Naive thymus-derived CD4-positive, alpha-beta T cell (primary cell): ENCODE results near the gene ADGRB3. TPM values are rescaled to one million over a fixed set of nuclear protein-coding genes. Genes with fewer than 3 reads are reported as not detected.
"Not testable (repeated sequence)": the region's sequence is repeated elsewhere in the genome, so short reads cannot be mapped to it uniquely, and the experiment has no call there.

Experiments used
- ATAC-seq: fragments of 150-1000 bp; cut with Tn5 transposase; 2 replicates; pipeline ENCODE4 v1.10.0; 2021; ENCODE audit warnings: mild to moderate bottlenecking, moderate library complexity
- CTCF ChIA-PET: fragments of 350-600 bp; sonication (Branson Sonifier 250); formaldehyde crosslinking; loops from one replicate; lab custom pipeline; 2021; ENCODE audit warnings: antibody characterized with exemption; lab: Charles Lee
- POLR2A ChIA-PET: fragments of 350-600 bp; sonication (Branson Sonifier 250); formaldehyde crosslinking; loops from one replicate; lab custom pipeline; 2021; ENCODE audit warnings: antibody characterized with exemption, inconsistent platforms; lab: Charles Lee
- DNase-seq, 9 donors: peaks; one replicate each; pipeline versions ENCODE4 v3.0.0 to v3.0.0-alpha.2; 2020 to 2022; ENCODE audit warnings: mixed read lengths in 1 of 9
- H3K27ac ChIP-seq: one replicate; pipeline ENCODE4 v1.7.0; 2013; ENCODE audit warnings: mild to moderate bottlenecking, low read depth, low read length, moderate library complexity
- H3K27me3 ChIP-seq, 2 donors: one replicate each; pipeline ENCODE4 v1.7.0; 2013; ENCODE audit warnings: low read length in 2 of 2, mild to moderate bottlenecking in 2 of 2, moderate library complexity in 2 of 2; ENCODE audit not compliant: control insufficient read depth in 2 of 2, insufficient read depth in 2 of 2
- H3K36me3 ChIP-seq, 3 experiments: 1 replicate in 2 of 3; 2 replicates in 1 of 3; pipeline ENCODE4 v1.7.0; 2013; ENCODE audit warnings: low read length in 3 of 3, mild to moderate bottlenecking in 3 of 3, moderate library complexity in 1 of 3; ENCODE audit not compliant: insufficient read depth in 3 of 3, control insufficient read depth in 2 of 3
- H3K4me1 ChIP-seq, 2 donors: one replicate each; pipeline ENCODE4 v1.7.0; 2013; ENCODE audit warnings: low read length in 2 of 2, mild to moderate bottlenecking in 2 of 2, moderate library complexity in 1 of 2; ENCODE audit not compliant: control insufficient read depth in 2 of 2, insufficient read depth in 2 of 2
- H3K4me3 ChIP-seq: 2 replicates; pipeline ENCODE4 v1.7.0; 2013; ENCODE audit warnings: mild to moderate bottlenecking, low read length
- H3K9me3 ChIP-seq, 3 experiments: 1 replicate in 2 of 3; 2 replicates in 1 of 3; pipeline ENCODE4 v1.7.0; 2013; ENCODE audit warnings: low read length in 3 of 3; ENCODE audit not compliant: control insufficient read depth in 2 of 3
- H3K27ac Mint-ChIP-seq, 9 donors: one replicate each; pipeline ENCODE4 v1.8.0; 2020 to 2022; ENCODE audit warnings: mixed read lengths in 9 of 9, mild to moderate bottlenecking in 8 of 9, moderate library complexity in 5 of 9, inconsistent platforms in 2 of 9
- H3K27me3 Mint-ChIP-seq, 5 donors: one replicate each; pipeline ENCODE4 v1.8.0; 2021 to 2022; ENCODE audit warnings: mixed read lengths in 5 of 5, mild to moderate bottlenecking in 1 of 5
- H3K36me3 Mint-ChIP-seq, 5 donors: one replicate each; pipeline ENCODE4 v1.8.0; 2020 to 2022; ENCODE audit warnings: mixed read lengths in 5 of 5, mild to moderate bottlenecking in 3 of 5, inconsistent platforms in 1 of 5
- H3K4me1 Mint-ChIP-seq, 7 donors: one replicate each; pipeline ENCODE4 v1.8.0; 2020 to 2022; ENCODE audit warnings: mixed read lengths in 7 of 7, mild to moderate bottlenecking in 3 of 7, inconsistent platforms in 1 of 7
- H3K4me3 Mint-ChIP-seq, 10 donors: one replicate each; pipeline ENCODE4 v1.8.0; 2020 to 2022; ENCODE audit warnings: mild to moderate bottlenecking in 10 of 10, mixed read lengths in 10 of 10, moderate library complexity in 6 of 10, inconsistent platforms in 2 of 10
- H3K9me3 Mint-ChIP-seq, 11 donors: one replicate each; pipeline ENCODE4 v1.8.0; 2020 to 2022; ENCODE audit warnings: mixed read lengths in 11 of 11, mild to moderate bottlenecking in 4 of 11, inconsistent platforms in 1 of 11, moderate library complexity in 1 of 11
- intact Hi-C, 2 donors: fragments of 100-400 bp; cut with micrococcal nuclease; formaldehyde crosslinking; loops; one replicate each; pipeline ENCODE4 v1.15.1; 2023
- polyA plus RNA-seq, 2 donors: library from polyadenylated mRNA; unstranded; fragments of 300-500 nt; fragmentation: Illumina TruSeq; gene quantifications; one replicate each; pipeline ENCODE4 v1.2.3, GENCODE V29; 2021
- total RNA-seq, 6 experiments: library from RNA in 5 of 6; stranded (reverse) in 5 of 6; gene quantifications; 1 replicate in 5 of 6; 2 replicates in 1 of 6; pipeline ENCODE4 v1.2.3 and lab custom pipeline; 2021 to 2026

The ADGRB3 gene
- total and polyA plus RNA-seq, 7 experiments from 2014 or later: not detected

- POLR2A ChIA-PET, H3K4me1 Mint-ChIP-seq, H3K27ac Mint-ChIP-seq, H3K36me3 ChIP-seq, H3K9me3 ChIP-seq, H3K4me3 Mint-ChIP-seq, H3K36me3 Mint-ChIP-seq, H3K4me1 ChIP-seq, H3K27me3 ChIP-seq, H3K4me3 ChIP-seq, ATAC-seq, intact Hi-C loops, H3K27me3 Mint-ChIP-seq, H3K27ac ChIP-seq, CTCF ChIA-PET, DNase-seq: not testable (repeated sequence)
- peaks cover 0 to 13% (median 0%) of the 10 kb centered on the region in 11 donors for H3K9me3 Mint-ChIP-seq
These were observed 797.1 kb downstream of the ADGRB3 start for GRCh38 chr6:69432168-69432567.

GRCh38 chr6:69433116-69433515 lies 798.0 kb downstream of the ADGRB3 start:
- H3K27ac Mint-ChIP-seq, H3K4me1 Mint-ChIP-seq: not testable (repeated sequence)

GRCh38 chr6:69438113-69438512 lies 803.0 kb downstream of the ADGRB3 start:
- Mint-ChIP-seq H3K4me1 (no peaks in the 10 kb centered on the region), H3K27me3 (no peaks in the 10 kb centered on the region), H3K36me3 (no peaks in the 10 kb centered on the region), H3K27ac (no peak overlapping the region), H3K9me3 (peaks cover 0 to 14% (median 3%) of the 10 kb centered on the region in 11 donors), H3K4me3 (no peak overlapping the region)
- Histone ChIP-seq H3K27me3 (no peaks in the 10 kb centered on the region), H3K4me3 (no peak overlapping the region), H3K27ac (no peak overlapping the region), H3K4me1 (no peaks in the 10 kb centered on the region), H3K36me3 (no peaks in the 10 kb centered on the region), H3K9me3 (no peaks in the 10 kb centered on the region)
- DNase-seq (no peak), ATAC-seq (no peak)
- intact Hi-C loops: no loop called here
- POLR2A ChIA-PET: no interaction called here
- CTCF ChIA-PET: no interaction called here

More at GRCh38 chr6:69433116-69433515, 798.0 kb downstream of the ADGRB3 start:
- H3K36me3 Mint-ChIP-seq, DNase-seq, H3K36me3 ChIP-seq, H3K4me3 ChIP-seq, H3K9me3 ChIP-seq, CTCF ChIA-PET, POLR2A ChIA-PET, H3K27ac ChIP-seq, ATAC-seq, intact Hi-C loops, H3K4me3 Mint-ChIP-seq, H3K27me3 ChIP-seq, H3K27me3 Mint-ChIP-seq, H3K4me1 ChIP-seq: not testable (repeated sequence)
- peaks cover 0 to 13% (median 0%) of the 10 kb centered on the region in 11 donors for H3K9me3 Mint-ChIP-seq
